GM23338 (cell line): ENCODE data around the gene C1orf52. TPM values are rescaled to one million over a fixed set of nuclear protein-coding genes. Genes with fewer than 3 reads are reported as not detected.

Source experiments
- ATAC-seq: fragments of 200-7000 bp; cut with Tn5 transposase; 3 replicates; pipeline ENCODE4 v1.9.1; 2020
- DNase-seq: peaks from one replicate; pipeline ENCODE4 v3.0.0-alpha.2; 2015; ENCODE audit warnings: low spot score
- H2AFZ ChIP-seq: fragments of 200-600 bp; sonication (generic); 2 replicates; pipeline ENCODE4 v1.8.0; 2016; ENCODE audit warnings: antibody characterized with exemption, mild to moderate bottlenecking, moderate library complexity
- H3F3A ChIP-seq: fragments of 200-600 bp; sonication (generic); replicated peaks from 2 replicates; pipeline ENCODE4 v1.8.0; 2017; ENCODE audit warnings: antibody characterized with exemption, mixed run types, low read depth
- H3K27ac ChIP-seq: fragments of 200-600 bp; sonication (generic); 2 replicates; pipeline ENCODE4 v1.6.1; 2016; ENCODE audit warnings: low read depth
- H3K27me3 ChIP-seq: fragments of 200-600 bp; sonication (generic); 2 replicates; pipeline ENCODE4 v1.8.0; 2016; ENCODE audit warnings: mild to moderate bottlenecking, mixed run types, moderate library complexity; ENCODE audit not compliant: insufficient read depth
- H3K36me3 ChIP-seq: fragments of 200-600 bp; sonication (generic); 2 replicates; pipeline ENCODE4 v1.8.0; 2016; ENCODE audit warnings: mild to moderate bottlenecking; ENCODE audit not compliant: insufficient read depth
- H3K4me1 ChIP-seq: fragments of 200-600 bp; sonication (generic); 2 replicates; pipeline ENCODE4 v1.8.0; 2016; ENCODE audit warnings: mild to moderate bottlenecking, moderate library complexity; ENCODE audit not compliant: insufficient read depth
- H3K4me2 ChIP-seq: fragments of 200-600 bp; sonication (generic); 2 replicates; pipeline ENCODE4 v1.7.1; 2017; ENCODE audit warnings: mixed run types
- H3K4me3 ChIP-seq: fragments of 200-600 bp; sonication (generic); 2 replicates; pipeline ENCODE4 v1.6.1; 2016; ENCODE audit warnings: mixed run types
- H3K79me2 ChIP-seq: fragments of 200-600 bp; sonication (generic); replicated peaks from 2 replicates; pipeline ENCODE4 v1.8.0; 2017; ENCODE audit warnings: mild to moderate bottlenecking; ENCODE audit not compliant: insufficient read depth
- H3K9me2 ChIP-seq: fragments of 200-600 bp; sonication (generic); 2 replicates; pipeline ENCODE4 v1.8.0; 2017; ENCODE audit not compliant: insufficient read depth
- H4K20me1 ChIP-seq: fragments of 200-600 bp; sonication (generic); replicated peaks from 2 replicates; pipeline ENCODE4 v1.8.0; 2017; ENCODE audit warnings: mild to moderate bottlenecking; ENCODE audit not compliant: insufficient read depth
- H3K27ac Mint-ChIP-seq: 2 replicates; pipeline ENCODE4 v1.8.0; 2020; ENCODE audit warnings: inconsistent platforms, mild to moderate bottlenecking, moderate library complexity, mixed read lengths
- H3K27me3 Mint-ChIP-seq: 3 replicates; pipeline ENCODE4 v1.8.0; 2022; ENCODE audit warnings: low read depth, mild to moderate bottlenecking, moderate library complexity, mixed read lengths, inconsistent platforms; ENCODE audit not compliant: insufficient read depth, poor library complexity
- H3K36me3 Mint-ChIP-seq: 3 replicates; pipeline ENCODE4 v1.8.0; 2021; ENCODE audit warnings: low read depth, mild to moderate bottlenecking, inconsistent platforms, moderate library complexity, mixed read lengths
- H3K4me1 Mint-ChIP-seq: 3 replicates; pipeline ENCODE4 v1.8.0; 2020; ENCODE audit warnings: mild to moderate bottlenecking, inconsistent platforms, mixed read lengths
- H3K4me3 Mint-ChIP-seq: 3 replicates; pipeline ENCODE4 v1.8.0; 2021; ENCODE audit warnings: moderate library complexity, mild to moderate bottlenecking, inconsistent platforms, mixed read lengths
- H3K9me3 Mint-ChIP-seq: 3 replicates; pipeline ENCODE4 v1.8.0; 2020; ENCODE audit warnings: moderate library complexity, mild to moderate bottlenecking, inconsistent platforms, mixed read lengths
- CTCF ChIP-seq, 2 experiments: fragments of 200-600 bp in 1 of 2; sonication (generic) in 1 of 2; conservative IDR thresholded peaks; 2 replicates each; pipeline versions ENCODE4 v1.5.1 to v1.6.1; 2016 to 2017; ENCODE audit warnings: antibody characterized with exemption in 2 of 2, low read depth in 2 of 2, mild to moderate bottlenecking in 2 of 2, moderate library complexity in 1 of 2
- EZH2 ChIP-seq: fragments of 200-600 bp; sonication (generic); IDR thresholded peaks from one replicate; pipeline ENCODE4 v1.8.0; 2017; ENCODE audit warnings: antibody characterized with exemption, mild to moderate bottlenecking, low read depth; ENCODE audit not compliant: unreplicated experiment
- POLR2AphosphoS5 ChIP-seq: IDR thresholded peaks from 2 replicates; pipeline ENCODE4 v1.6.1; 2016; ENCODE audit warnings: antibody characterized with exemption, low read depth
- ZNF114 ChIP-seq: fragments of 250-450 bp; sonication (Bioruptor Pico); IDR thresholded peaks from 2 replicates; pipeline ENCODE4 v1.5.0; 2020; ENCODE audit warnings: mild to moderate bottlenecking, moderate library complexity
- ZNF331 ChIP-seq: fragments of 250-450 bp; sonication (Bioruptor Pico); IDR thresholded peaks from 2 replicates; pipeline ENCODE4 v1.5.0; 2020; ENCODE audit warnings: low read depth, mild to moderate bottlenecking, moderate library complexity
- ZNF462 ChIP-seq: fragments of 250-450 bp; sonication (Bioruptor Pico); IDR thresholded peaks from 2 replicates; pipeline ENCODE4 v1.5.0; 2020; ENCODE audit warnings: mild to moderate bottlenecking, moderate library complexity
- polyA plus RNA-seq: library from polyadenylated mRNA; unstranded; fragments of >200 nt; fragmentation: Nextera tagmentation; extraction: Ambion mirVana; gene quantifications from 2 replicates; pipeline ENCODE4 v1.2.1, GENCODE V29; 2016
- total RNA-seq: library from RNA; depleted of rRNA; stranded (reverse); fragments of >200 nt; shearing (Covaris generic); gene quantifications from 2 replicates; pipeline ENCODE4 v1.2.3, GENCODE V29; 2014

Gene C1orf52
- total and polyA plus RNA-seq, 2 experiments from 2014 or later: 35.6 to 102 TPM

GRCh38 chr1:85308833-85309350, 49.4 kb upstream of the C1orf52 start:
- H3K4me2 ChIP-seq: peak overlapping the region; percentile 48

GRCh38 chr1:85307987-85308832, 48.7 kb upstream of the C1orf52 start:
- Mint-ChIP-seq H3K27ac (no peak overlapping the region), H3K36me3 (no peaks in the 10 kb centered on the region), H3K4me3 (peak overlapping the region; percentile 30; the same call in 1 of the 3 replicates), H3K9me3 (no peaks in the 10 kb centered on the region), H3K27me3 (no peaks in the 10 kb centered on the region), H3K4me1 (peaks cover 14% of the 10 kb centered on the region; the same call in 2 of the 3 replicates)
- no peaks in the 10 kb centered on the region for H3F3A ChIP-seq
- DNase-seq: peak; percentile 98
- H3K27ac ChIP-seq: no peak overlapping the region
- peaks cover 9% of the 10 kb centered on the region for H3K9me2 ChIP-seq
- H3K27me3 ChIP-seq: no peaks in the 10 kb centered on the region
- peak overlapping the region; percentile 33 for H3K4me3 ChIP-seq
- H3K79me2 ChIP-seq: no peaks in the 10 kb centered on the region
- H3K36me3 ChIP-seq: no peaks in the 10 kb centered on the region; the same call in 1 of the 2 replicates
- H2AFZ ChIP-seq: peak overlapping the region; percentile 53; the same call in 1 of the 2 replicates
- H3K4me1 ChIP-seq: peaks cover 13% of the 10 kb centered on the region
- TF ChIP-seq ZNF114 (CRISPR knock-in tag) (no peak), CTCF (conservative IDR thresholded peaks at IDR 0.05; ENCODE audit: low read depth in 2 of 2) (peak; percentile 99)
- ATAC-seq: peak; percentile 99
- H4K20me1 ChIP-seq: no peaks in the 10 kb centered on the region
- peak overlapping the region; percentile 48 for H3K4me2 ChIP-seq

More at GRCh38 chr1:85308833-85309350, 49.4 kb upstream of the C1orf52 start:
- H3K4me1 Mint-ChIP-seq: peaks cover 14% of the 10 kb centered on the region; the same call in 2 of the 3 replicates
- no peaks in the 10 kb centered on the region for H3K27me3 Mint-ChIP-seq
- Histone ChIP-seq H3K79me2 (no peaks in the 10 kb centered on the region), H3K27me3 (no peaks in the 10 kb centered on the region), H2AFZ (no peak overlapping the region), H3K4me3 (no peak overlapping the region; the same call in 1 of the 2 replicates), H3K4me1 (peaks cover 13% of the 10 kb centered on the region), H3K27ac (no peak overlapping the region), H4K20me1 (no peaks in the 10 kb centered on the region), H3K9me2 (peaks cover 11% of the 10 kb centered on the region; the same call in 1 of the 2 replicates), H3F3A (no peaks in the 10 kb centered on the region), H3K36me3 (no peaks in the 10 kb centered on the region)
- no peak for ATAC-seq
- TF ChIP-seq ZNF331 (CRISPR knock-in tag): no peak
- no peak overlapping the region for H3K27ac Mint-ChIP-seq
- DNase-seq: no peak
- no peaks in the 10 kb centered on the region for H3K36me3 Mint-ChIP-seq
- H3K4me3 Mint-ChIP-seq: no peak overlapping the region
- no peaks in the 10 kb centered on the region for H3K9me3 Mint-ChIP-seq

- Histone ChIP-seq H3F3A (no peaks in the 10 kb centered on the region), H3K4me2 (no peak overlapping the region), H3K27ac (no peak overlapping the region), H3K4me3 (no peak overlapping the region), H3K27me3 (no peaks in the 10 kb centered on the region), H4K20me1 (no peaks in the 10 kb centered on the region), H2AFZ (no peak overlapping the region), H3K36me3 (no peaks in the 10 kb centered on the region; the same call in 1 of the 2 replicates), H3K79me2 (no peaks in the 10 kb centered on the region), H3K4me1 (peaks cover 13% of the 10 kb centered on the region), H3K9me2 (peaks cover 5% of the 10 kb centered on the region; the same call in 1 of the 2 replicates)
- Mint-ChIP-seq H3K4me1 (peaks cover 14% of the 10 kb centered on the region; the same call in 2 of the 3 replicates), H3K9me3 (no peaks in the 10 kb centered on the region), H3K4me3 (no peak overlapping the region), H3K27me3 (peaks cover 4% of the 10 kb centered on the region), H3K36me3 (no peaks in the 10 kb centered on the region), H3K27ac (no peak overlapping the region)
- ATAC-seq: no peak
- no peak for TF ChIP-seq ZNF462 (CRISPR knock-in tag)
- no peak for TF ChIP-seq POLR2AphosphoS5
- TF ChIP-seq EZH2: no peak
- DNase-seq: no peak
These were observed 46.8 kb upstream of the C1orf52 start for GRCh38 chr1:85306236-85306635.
